Measurements from ENCODE around the gene TNP2. TPM values are rescaled to one million over a fixed set of nuclear protein-coding genes. Genes with fewer than 3 reads are reported as not detected.

Gene TNP2
- total and polyA plus RNA-seq, 2 experiments from 2014 or later, result not detected

- H3K4me3 Mint-ChIP-seq, result no peak overlapping the region
- TF ChIP-seq REST (IDR thresholded peaks at IDR 0.05; ENCODE audit: unreplicated experiment) (no peak), JUNB (IDR thresholded peaks at IDR 0.05; ENCODE audit: unreplicated experiment) (no peak), ETS1 (IDR thresholded peaks at IDR 0.05) (no peak), CREB1 (CRISPR knock-in tag; IDR thresholded peaks at IDR 0.05; ENCODE audit: low read depth) (no peak), POLR2AphosphoS5 (IDR thresholded peaks at IDR 0.05; ENCODE audit: low read depth) (no peak), ZNF462 (CRISPR knock-in tag; IDR thresholded peaks at IDR 0.05) (no peak), CTCF (conservative IDR thresholded peaks at IDR 0.05; ENCODE audit: low read depth in 2 of 2) (no peak)
Observed at GRCh38 chr16:11273721-11274324, 4.7 kb upstream of the TNP2 start.

More at GRCh38 chr16:11273721-11274324, 4.7 kb upstream of the TNP2 start:
- Histone ChIP-seq H3K4me1 (ENCODE audit: insufficient read depth) (no peaks in the 10 kb centered on the region; the same call in 1 of the 2 replicates), H3F3A (replicated peaks; ENCODE audit: low read depth) (0 out of 2 replicates have a peak, but pooled peaks cover 3% of the 10 kb centered on the region), H3K4me2 (no peak overlapping the region), H3K79me2 (replicated peaks; ENCODE audit: insufficient read depth) (no peaks in the 10 kb centered on the region), H3K36me3 (ENCODE audit: insufficient read depth) (no peaks in the 10 kb centered on the region), H3K4me3 (no peak overlapping the region), H3K9me2 (ENCODE audit: insufficient read depth) (no peaks in the 10 kb centered on the region), H4K20me1 (replicated peaks; ENCODE audit: insufficient read depth) (no peaks in the 10 kb centered on the region), H2AFZ (peak overlapping the region; percentile 93), H3K27ac (ENCODE audit: low read depth) (no peak overlapping the region), H3K27me3 (ENCODE audit: insufficient read depth) (no peaks in the 10 kb centered on the region)
- no peaks in the 10 kb centered on the region; the same call in 2 of the 3 replicates for H3K36me3 Mint-ChIP-seq (ENCODE audit: low read depth)
- peaks cover 11% of the 10 kb centered on the region for H3K4me1 Mint-ChIP-seq
- ATAC-seq (peak; percentile 35), DNase-seq (ENCODE audit: low spot score) (no peak)
- H3K27ac Mint-ChIP-seq, result no peak overlapping the region
- peaks cover 3% of the 10 kb centered on the region; the same call in 1 of the 3 replicates for H3K9me3 Mint-ChIP-seq
- peaks cover 12% of the 10 kb centered on the region for H3K27me3 Mint-ChIP-seq (ENCODE audit: insufficient read depth, low read depth, poor library complexity)
